DND-41 (cell line): ENCODE results near the gene PET100.
A peak's percentile ranks its signal among the peaks of the same experiment; 100 is the strongest.

ENCODE experiments used
- ATAC-seq: fragments of 200-7000 bp; cut with Tn5 transposase; 3 replicates; pipeline ENCODE4 v1.9.1; 2021; ENCODE audit warnings: low read depth; ENCODE audit not compliant: insufficient read depth
- DNase-seq: peaks from one replicate; pipeline ENCODE4 v3.0.0-alpha.2; 2020
- H2AFZ ChIP-seq: 2 replicates; pipeline ENCODE4 v1.6.0; 2012; ENCODE audit warnings: low read depth, low read length
- H3K27ac ChIP-seq: 2 replicates; pipeline ENCODE4 v1.5.1; 2012; ENCODE audit warnings: low read length, inconsistent platforms
- H3K27me3 ChIP-seq: fragments of 200-600 bp; sonication (generic); 2 replicates; pipeline ENCODE4 v1.6.0; 2012; ENCODE audit warnings: low read length, mild to moderate bottlenecking, inconsistent platforms; ENCODE audit not compliant: insufficient read depth, poor library complexity
- H3K36me3 ChIP-seq: 2 replicates; pipeline ENCODE4 v1.5.1; 2012; ENCODE audit warnings: low read length, inconsistent platforms; ENCODE audit not compliant: insufficient read depth
- H3K4me1 ChIP-seq: 2 replicates; pipeline ENCODE4 v1.5.1; 2012; ENCODE audit warnings: mild to moderate bottlenecking, low read length; ENCODE audit not compliant: insufficient read depth
- H3K4me2 ChIP-seq: 2 replicates; pipeline ENCODE4 v1.6.0; 2012; ENCODE audit warnings: mild to moderate bottlenecking, moderate library complexity, low read length, inconsistent platforms; ENCODE audit not compliant: insufficient read depth
- H3K4me3 ChIP-seq, 2 experiments: fragments of 200-600 bp in 1 of 2; shearing (Covaris generic) in 1 of 2; 2 replicates each; pipeline ENCODE4 v1.5.1; 2012 to 2016; ENCODE audit warnings: inconsistent platforms in 2 of 2, low read length in 2 of 2, mild to moderate bottlenecking in 2 of 2, low read depth in 1 of 2, moderate library complexity in 1 of 2
- H3K79me2 ChIP-seq: 2 replicates; pipeline ENCODE4 v1.6.0; 2012; ENCODE audit warnings: low read length, inconsistent platforms; ENCODE audit not compliant: insufficient read depth
- H3K9ac ChIP-seq: 2 replicates; pipeline ENCODE4 v1.6.0; 2012; ENCODE audit warnings: low read depth, mild to moderate bottlenecking, inconsistent platforms, low read length, moderate library complexity
- H3K9me3 ChIP-seq: 2 replicates; pipeline ENCODE4 v1.5.1; 2012; ENCODE audit warnings: low read length, moderate library complexity, mild to moderate bottlenecking, inconsistent platforms; ENCODE audit not compliant: insufficient read depth, severe bottlenecking
- H4K20me1 ChIP-seq: 2 replicates; pipeline ENCODE4 v1.6.0; 2012; ENCODE audit warnings: low read length; ENCODE audit not compliant: insufficient read depth
- CTCF ChIP-seq: IDR thresholded peaks from 2 replicates; pipeline ENCODE4 v1.5.1; 2012; ENCODE audit warnings: borderline replicate concordance, low read length, moderate library complexity, mild to moderate bottlenecking; ENCODE audit not compliant: poor library complexity, severe bottlenecking; ENCODE audit errors: extremely low read depth
- EZH2 ChIP-seq: IDR thresholded peaks from 3 replicates; pipeline ENCODE4 v1.6.1; 2012; ENCODE audit warnings: borderline replicate concordance, low read depth, mild to moderate bottlenecking, moderate library complexity, low read length, inconsistent platforms; ENCODE audit not compliant: severe bottlenecking

The PET100 gene

GRCh38 chr19:7658219-7658686 lies 28.7 kb downstream of the PET100 start:
- H3K4me2 ChIP-seq: peak overlapping the region; percentile 56
- TF ChIP-seq EZH2: no peak
- no peaks in the 10 kb centered on the region for H3K79me2 ChIP-seq
- peak overlapping the region; percentile 50; the same call in 1 of the 2 replicates for H3K27ac ChIP-seq
- ATAC-seq (peak; percentile 95), DNase-seq (peak; percentile 66)
- H3K9ac ChIP-seq: no peak overlapping the region; the same call in 1 of the 2 replicates
- no peaks in the 10 kb centered on the region for H3K36me3 ChIP-seq
- H4K20me1 ChIP-seq: no peaks in the 10 kb centered on the region
- peak overlapping the region in 1 of 2 experiments; percentile 41; a peak in 1 of 4 replicates for H3K4me3 ChIP-seq
- H2AFZ ChIP-seq: peak overlapping the region; percentile 61
- peaks cover 16% of the 10 kb centered on the region for H3K4me1 ChIP-seq
- no peaks in the 10 kb centered on the region for H3K27me3 ChIP-seq
- H3K9me3 ChIP-seq: no peaks in the 10 kb centered on the region

- Histone ChIP-seq H3K36me3 (no peaks in the 10 kb centered on the region), H3K79me2 (no peaks in the 10 kb centered on the region), H3K4me2 (no peak overlapping the region), H3K27ac (no peak overlapping the region), H3K27me3 (no peaks in the 10 kb centered on the region), H3K9ac (no peak overlapping the region), H3K4me3 (no peak overlapping the region), H2AFZ (no peak overlapping the region), H4K20me1 (no peaks in the 10 kb centered on the region), H3K4me1 (peaks cover 16% of the 10 kb centered on the region), H3K9me3 (no peaks in the 10 kb centered on the region)
- DNase-seq (no peak), ATAC-seq (no peak)
- TF ChIP-seq CTCF: no peak
- TF ChIP-seq EZH2: no peak
Observed at GRCh38 chr19:7661744-7662538, 32.3 kb downstream of the PET100 start.

GRCh38 chr19:7662657-7663056 lies 33.1 kb downstream of the PET100 start:
- ATAC-seq: no peak
- Histone ChIP-seq H3K27ac (no peak overlapping the region), H3K9ac (no peak overlapping the region), H3K79me2 (no peaks in the 10 kb centered on the region), H4K20me1 (no peaks in the 10 kb centered on the region), H3K4me1 (peaks cover 12% of the 10 kb centered on the region), H3K9me3 (no peaks in the 10 kb centered on the region), H3K36me3 (no peaks in the 10 kb centered on the region), H2AFZ (no peak overlapping the region), H3K4me3 (no peak overlapping the region), H3K4me2 (no peak overlapping the region), H3K27me3 (no peaks in the 10 kb centered on the region)
- TF ChIP-seq CTCF: no peak
- TF ChIP-seq EZH2: no peak
- DNase-seq: no peak

- H3K4me3 ChIP-seq: no peak overlapping the region
- H4K20me1 ChIP-seq: no peaks in the 10 kb centered on the region
- no peaks in the 10 kb centered on the region for H3K79me2 ChIP-seq
- H3K36me3 ChIP-seq: no peaks in the 10 kb centered on the region
- H2AFZ ChIP-seq: no peak overlapping the region
- ATAC-seq: no peak
- no peak for TF ChIP-seq EZH2
- TF ChIP-seq CTCF: no peak
- no peak overlapping the region for H3K4me2 ChIP-seq
- H3K9ac ChIP-seq: no peak overlapping the region
- H3K4me1 ChIP-seq: peaks cover 5% of the 10 kb centered on the region
- no peaks in the 10 kb centered on the region for H3K9me3 ChIP-seq
- no peak for DNase-seq
- H3K27ac ChIP-seq: no peak overlapping the region
- H3K27me3 ChIP-seq: no peaks in the 10 kb centered on the region
Observed at GRCh38 chr19:7663706-7664105, 34.1 kb downstream of the PET100 start.
